GM12878 (cell line): ENCODE results near the gene MKRN1. TPM values are rescaled to one million over a fixed set of nuclear protein-coding genes. Genes with fewer than 3 reads are reported as not detected.

ENCODE experiments used
- ATAC-seq: fragments of 200-7000 bp; cut with Tn5 transposase; 3 replicates; pipeline ENCODE4 v1.9.1; 2020; ENCODE audit warnings: mild to moderate bottlenecking, moderate library complexity
- BruUV-seq: library from RNA; stranded (reverse); fragments of 400-500 nt; replicated peaks from 2 replicates; lab custom pipeline; 2021; lab: Mats Ljungman, UMichigan
- CTCF ChIA-PET: fragments of 300-600 bp; sonication (Branson Sonifier 250); formaldehyde crosslinking; extraction: SDS; loops from one replicate; lab custom pipeline; 2021; ENCODE audit warnings: inconsistent platforms; lab: Yijun Ruan, JAX
- POLR2A ChIA-PET: fragments of 350-600 bp; formaldehyde crosslinking; extraction: SDS; loops from one replicate; lab custom pipeline; 2021; ENCODE audit warnings: inconsistent platforms; lab: Charles Lee
- RAD21 ChIA-PET: fragments of 300-600 bp; sonication (Branson Sonifier 250); formaldehyde crosslinking; loops from one replicate; lab custom pipeline; 2023; ENCODE audit warnings: antibody characterized with exemption; ENCODE audit not compliant: unreplicated experiment; lab: Charles Lee
- SMC1A ChIA-PET: fragments of 300-600 bp; sonication (Branson Sonifier 250); formaldehyde crosslinking; loops from one replicate; lab custom pipeline; 2023; ENCODE audit not compliant: unreplicated experiment, uncharacterized antibody; lab: Charles Lee
- DNase-seq: peaks from one replicate; pipeline ENCODE4 v3.0.0-alpha.2; 2011; ENCODE audit warnings: low read depth, low spot score
- FAIRE-seq: peaks from 3 replicates; lab custom pipeline; 2011; peaks lifted over from hg19 to GRCh38; lab: Jason Lieb, UNC
- H2AFZ ChIP-seq: 2 replicates; pipeline ENCODE4 v1.6.0; 2011; ENCODE audit warnings: low read depth, low read length, control low read depth; ENCODE audit not compliant: control insufficient read depth
- H3K27ac ChIP-seq: 2 replicates; pipeline ENCODE4 v1.5.1; 2011; ENCODE audit warnings: control low read depth; ENCODE audit not compliant: control insufficient read depth, insufficient read depth
- H3K27me3 ChIP-seq, 2 experiments: replicated peaks in 1 of 2; 2 replicates each; pipeline versions ENCODE4 v1.6.0 to v1.6.1; 2011; ENCODE audit warnings: low read length in 1 of 2; ENCODE audit not compliant: control insufficient read depth in 2 of 2, insufficient read depth in 2 of 2
- H3K36me3 ChIP-seq, 2 experiments: 2 replicates each; pipeline ENCODE4 v1.5.1; 2011; ENCODE audit warnings: low read length in 1 of 2; ENCODE audit not compliant: control insufficient read depth in 2 of 2, insufficient read depth in 2 of 2
- H3K4me1 ChIP-seq: 2 replicates; pipeline ENCODE4 v1.6.1; 2011; ENCODE audit warnings: mild to moderate bottlenecking, low read length, moderate library complexity, mixed read lengths; ENCODE audit not compliant: control insufficient read depth, insufficient read depth
- H3K4me2 ChIP-seq: 2 replicates; pipeline ENCODE4 v1.6.0; 2011; ENCODE audit warnings: control low read depth; ENCODE audit not compliant: control insufficient read depth, insufficient read depth
- H3K4me3 ChIP-seq: fragments of 200-600 bp; sonication (generic); 2 replicates; pipeline ENCODE4 v1.5.1; 2016
- H3K79me2 ChIP-seq: 2 replicates; pipeline ENCODE4 v1.6.0; 2011; ENCODE audit warnings: low read length; ENCODE audit not compliant: control insufficient read depth, insufficient read depth
- H3K9ac ChIP-seq: 2 replicates; pipeline ENCODE4 v1.8.0; 2011; ENCODE audit warnings: low read length, control low read depth, mixed read lengths; ENCODE audit not compliant: control insufficient read depth, insufficient read depth
- H3K9me3 ChIP-seq: replicated peaks from 3 replicates; pipeline ENCODE4 v1.5.1; 2011; ENCODE audit warnings: mild to moderate bottlenecking, low read length; ENCODE audit not compliant: control insufficient read depth, insufficient read depth
- H4K20me1 ChIP-seq: 2 replicates; pipeline ENCODE4 v1.6.0; 2011; ENCODE audit not compliant: control insufficient read depth, insufficient read depth
- BRCA1 ChIP-seq: IDR thresholded peaks from 2 replicates; pipeline ENCODE4 v1.6.1; 2011; ENCODE audit warnings: low read depth, low read length, improper control_type of control experiment
- CEBPZ ChIP-seq: fragments of 150-350 bp; IDR thresholded peaks from 2 replicates; pipeline ENCODE4 v1.6.1; 2016; ENCODE audit warnings: low read depth, low read length
- CHD2 ChIP-seq: IDR thresholded peaks from 2 replicates; pipeline ENCODE4 v1.6.1; 2011; ENCODE audit warnings: low read depth, low read length, improper control_type of control experiment, borderline replicate concordance
- E2F8 ChIP-seq: fragments of 450-650 bp; IDR thresholded peaks from 2 replicates; pipeline ENCODE4 v1.6.1; 2018; ENCODE audit warnings: mild to moderate bottlenecking, low read depth, moderate library complexity; ENCODE audit not compliant: partially characterized antibody
- E4F1 ChIP-seq: fragments of 450-650 bp; IDR thresholded peaks from 2 replicates; pipeline ENCODE4 v1.6.1; 2018; ENCODE audit warnings: borderline replicate concordance, mild to moderate bottlenecking; ENCODE audit not compliant: partially characterized antibody
- HCFC1 ChIP-seq: fragments of 150-350 bp; IDR thresholded peaks from 2 replicates; pipeline ENCODE4 v1.6.1; 2014; ENCODE audit warnings: low read length
- HDAC2 ChIP-seq: fragments of 200-600 bp; sonication (generic); IDR thresholded peaks from 2 replicates; pipeline ENCODE4 v1.6.1; 2017
- KDM1A ChIP-seq: fragments of 200-600 bp; sonication (generic); IDR thresholded peaks from 2 replicates; pipeline ENCODE4 v1.6.1; 2016; ENCODE audit warnings: borderline replicate concordance
- MTA2 ChIP-seq: fragments of 450-650 bp; IDR thresholded peaks from 2 replicates; pipeline ENCODE4 v1.6.1; 2016; ENCODE audit warnings: low read depth, mild to moderate bottlenecking, moderate library complexity
- NFXL1 ChIP-seq: fragments of 450-650 bp; IDR thresholded peaks from 2 replicates; pipeline ENCODE4 v1.6.1; 2017; ENCODE audit warnings: antibody characterized with exemption, mild to moderate bottlenecking, borderline replicate concordance
- PBX3 ChIP-seq: IDR thresholded peaks from 2 replicates; pipeline ENCODE4 v1.6.1; 2011; ENCODE audit warnings: mild to moderate bottlenecking, low read depth, low read length, moderate library complexity; ENCODE audit not compliant: insufficient replicate concordance
- RAD21 ChIP-seq: IDR thresholded peaks from 2 replicates; pipeline ENCODE4 v1.6.1; 2011; ENCODE audit warnings: mild to moderate bottlenecking, low read depth, low read length, moderate library complexity; ENCODE audit not compliant: insufficient read depth
- RBBP5 ChIP-seq: fragments of 200-600 bp; sonication (generic); conservative IDR thresholded peaks from 2 replicates; pipeline ENCODE4 v1.6.1; 2016
- SMAD5 ChIP-seq: IDR thresholded peaks from 2 replicates; pipeline ENCODE4 v1.6.1; 2016; ENCODE audit warnings: antibody characterized with exemption, low read depth
- TCF12 ChIP-seq: IDR thresholded peaks from 2 replicates; pipeline ENCODE4 v1.6.1; 2011; ENCODE audit warnings: low read depth, mild to moderate bottlenecking, low read length
- ZNF274 ChIP-seq: IDR thresholded peaks from one replicate; pipeline ENCODE4 v1.8.0; 2011; ENCODE audit not compliant: insufficient read length, insufficient read depth
- ZSCAN29 ChIP-seq: fragments of 450-650 bp; IDR thresholded peaks from 2 replicates; pipeline ENCODE4 v1.6.1; 2017; ENCODE audit warnings: mild to moderate bottlenecking, moderate library complexity
- WGBS: methylation state at CpG from one replicate; pipeline ENCODE4 v1.1.6; 2016; ENCODE audit warnings: low lambda C conversion rate; ENCODE audit not compliant: insufficient replicate concordance, insufficient coverage; ENCODE audit errors: missing lambda C conversion rate; 5-methylcytosine and 5-hydroxymethylcytosine counted together
- in situ Hi-C: fragments of 300-500 bp; cut with MboI; formaldehyde crosslinking; loops from 9 replicates; pipeline ENCODE4 v1.14.3; 2018; ENCODE audit warnings: mixed read lengths
- intact Hi-C: fragments of 100-400 bp; cut with micrococcal nuclease; formaldehyde crosslinking; loops from one replicate; pipeline ENCODE4 v1.14.2; 2022; ENCODE audit not compliant: unreplicated experiment
- polyA plus RNA-seq, 11 experiments: library from polyadenylated mRNA; depleted of rRNA in 4 of 11; unstranded in 6 of 11; stranded (reverse) in 5 of 11; fragments of >200 nt; fragmentation: Nextera tagmentation in 4 of 11; fragmentation: Illumina TruSeq in 1 of 11; extraction: Ambion mirVana in 4 of 11; extraction: Trizol in 1 of 11; gene quantifications; 1 replicate in 1 of 11; 2 replicates in 10 of 11; pipeline versions ENCODE4 v1.2.1 to v1.2.3, GENCODE V29; 2011 to 2016; ENCODE audit warnings: inconsistent platforms in 2 of 11, missing spikeins in 2 of 11, low read depth in 1 of 11
- total RNA-seq, 4 experiments: library from RNA; depleted of rRNA in 3 of 4; stranded (reverse); fragments of >200 nt in 3 of 4; fragmentation: Illumina TruSeq in 1 of 4; extraction: Trizol in 1 of 4; gene quantifications; 2 replicates each; pipeline versions ENCODE4 v1.2.1 to v1.2.3, GENCODE V29; 2013 to 2021

The MKRN1 gene
- total and polyA plus RNA-seq, 10 of the 15 experiments (the other 5 are each of a cell fraction or from before 2014, with no cell fraction given), result 19.1 to 61.3 (median 50.6) TPM

GRCh38 chr7:140454657-140455015 is 24.7 kb downstream of the MKRN1 start:
- in situ Hi-C loops, result no loop called here
- Histone ChIP-seq H2AFZ (no peak overlapping the region), H3K4me2 (no peak overlapping the region), H3K4me3 (no peak overlapping the region), H4K20me1 (no peaks in the 10 kb centered on the region), H3K79me2 (no peaks in the 10 kb centered on the region), H3K36me3 (peaks cover 8 to 20% of the 10 kb centered on the region in 2 experiments), H3K4me1 (no peaks in the 10 kb centered on the region; the same call in 1 of the 2 replicates), H3K27me3 (no peaks in the 10 kb centered on the region), H3K27ac (peak overlapping the region; percentile 6; the same call in 1 of the 2 replicates), H3K9me3 (no peaks in the 10 kb centered on the region), H3K9ac (no peak overlapping the region)
- intact Hi-C loops, result no loop called here
- BruUV-seq, result no TSS peak
- ChIA-PET POLR2A (no interaction called here), CTCF (no interaction called here), RAD21 (interaction anchor here (0.5 kb wide), 1 partner anchor 23 kb away, joined by 3 read pairs; no protein-coding TSS in a partner anchor), SMC1A (no interaction called here)
- WGBS, result 32% methylated on average over 8 of the region's 8 CpGs
- FAIRE-seq (no peak), ATAC-seq (no peak), DNase-seq (no peak)
- TF ChIP-seq NFXL1 (no peak), TCF12 (no peak), RAD21 (no peak), ZNF274 (no peak), HDAC2 (no peak), PBX3 (no peak), RBBP5 (no peak), ZSCAN29 (no peak), MTA2 (no peak), CHD2 (no peak), CEBPZ (no peak), E2F8 (no peak), E4F1 (no peak), SMAD5 (no peak), KDM1A (no peak), HCFC1 (no peak), BRCA1 (no peak)
